Adrenal gland (tissue), 5 donors: ENCODE measurements around the gene NOL6.

Experiments used
- CTCF ChIP-seq, 6 experiments: fragments of 450-650 bp in 4 of 6; fragments of 200-600 bp in 2 of 6; sonication (generic) in 1 of 6; IDR thresholded peaks; 1 replicate in 5 of 6; 2 replicates in 1 of 6; pipeline versions ENCODE4 v1.5.1 to v1.8.0; 2016 to 2021; ENCODE audit warnings: antibody characterized with exemption in 6 of 6, mild to moderate bottlenecking in 2 of 6, moderate library complexity in 1 of 6
- POLR2A ChIP-seq, 2 donors: fragments of 450-650 bp; IDR thresholded peaks; one replicate each; pipeline ENCODE4 v1.6.1; 2017; ENCODE audit warnings: antibody characterized with exemption in 2 of 2, mild to moderate bottlenecking in 2 of 2, moderate library complexity in 1 of 2
- donor health status: DM: no; HTN: no; CAD: no.

- TF ChIP-seq CTCF (IDR thresholded peaks at IDR 0.05): no peak
- TF ChIP-seq POLR2A (IDR thresholded peaks at IDR 0.05): no peak
Measured at GRCh38 chr9:33447799-33448553, 25.7 kb downstream of the NOL6 start.
